ENCODE measurements around the gene NR6A1. TPM values are rescaled to one million over a fixed set of nuclear protein-coding genes. Genes with fewer than 3 reads are reported as not detected.

The NR6A1 gene
- total RNA-seq, 1 donor from 2014 or later, result 2.3 TPM

GRCh38 chr9:124606027-124606426 is 165.1 kb downstream of the NR6A1 start:
- H3K4me3 Mint-ChIP-seq, result no peak overlapping the region
- H3K9me3 Mint-ChIP-seq, result no peaks in the 10 kb centered on the region
- no peaks in the 10 kb centered on the region for H3K36me3 Mint-ChIP-seq (ENCODE audit: low read depth)
- intact Hi-C loops (cut with micrococcal nuclease), result no loop called here
- DNase-seq, result no peak
- peaks cover 21% of the 10 kb centered on the region for H3K27me3 Mint-ChIP-seq
- H3K4me1 Mint-ChIP-seq, result no peaks in the 10 kb centered on the region
- no peak overlapping the region for H3K27ac Mint-ChIP-seq

- peaks cover 20% of the 10 kb centered on the region for H3K27me3 Mint-ChIP-seq
- H3K4me3 Mint-ChIP-seq, result no peak overlapping the region
- no peaks in the 10 kb centered on the region for H3K9me3 Mint-ChIP-seq
- H3K4me1 Mint-ChIP-seq, result no peaks in the 10 kb centered on the region
- intact Hi-C loops (cut with micrococcal nuclease), result no loop called here
- no peak for DNase-seq
- no peak overlapping the region for H3K27ac Mint-ChIP-seq
- no peaks in the 10 kb centered on the region for H3K36me3 Mint-ChIP-seq (ENCODE audit: low read depth)
Measured at GRCh38 chr9:124605258-124605657, 165.9 kb downstream of the NR6A1 start.

GRCh38 chr9:124602632-124603031 is 168.5 kb downstream of the NR6A1 start:
- no peaks in the 10 kb centered on the region for H3K9me3 Mint-ChIP-seq
- H3K36me3 Mint-ChIP-seq (ENCODE audit: low read depth), result no peaks in the 10 kb centered on the region
- peaks cover 10% of the 10 kb centered on the region for H3K27me3 Mint-ChIP-seq
- no peaks in the 10 kb centered on the region for H3K4me1 Mint-ChIP-seq
- no peak overlapping the region for H3K27ac Mint-ChIP-seq
- H3K4me3 Mint-ChIP-seq, result no peak overlapping the region
- intact Hi-C loops (cut with micrococcal nuclease), result no loop called here
- DNase-seq, result no peak

- Mint-ChIP-seq H3K27ac (no peak overlapping the region), H3K4me3 (no peak overlapping the region), H3K9me3 (no peaks in the 10 kb centered on the region), H3K4me1 (no peaks in the 10 kb centered on the region), H3K36me3 (ENCODE audit: low read depth) (no peaks in the 10 kb centered on the region), H3K27me3 (peaks cover 14% of the 10 kb centered on the region)
- intact Hi-C loops (cut with micrococcal nuclease), result no loop called here
- DNase-seq, result no peak
Measured at GRCh38 chr9:124602204-124602603, 168.9 kb downstream of the NR6A1 start.

- no peaks in the 10 kb centered on the region for H3K9me3 Mint-ChIP-seq
- H3K27ac Mint-ChIP-seq, result no peak overlapping the region
- peaks cover 19% of the 10 kb centered on the region for H3K27me3 Mint-ChIP-seq
- intact Hi-C loops (cut with micrococcal nuclease), result no loop called here
- no peak for DNase-seq
- no peak overlapping the region for H3K4me3 Mint-ChIP-seq
- no peaks in the 10 kb centered on the region for H3K36me3 Mint-ChIP-seq (ENCODE audit: low read depth)
- H3K4me1 Mint-ChIP-seq, result no peaks in the 10 kb centered on the region
Measured at GRCh38 chr9:124600407-124600806, 170.7 kb downstream of the NR6A1 start.

GRCh38 chr9:124599121-124599795 is 171.9 kb downstream of the NR6A1 start:
- Mint-ChIP-seq H3K27ac (no peak overlapping the region), H3K9me3 (no peaks in the 10 kb centered on the region), H3K36me3 (ENCODE audit: low read depth) (no peaks in the 10 kb centered on the region), H3K4me3 (no peak overlapping the region), H3K4me1 (no peaks in the 10 kb centered on the region), H3K27me3 (peaks cover 24% of the 10 kb centered on the region)
- intact Hi-C loops (cut with micrococcal nuclease), result no loop called here
- no peak for DNase-seq

GRCh38 chr9:124598048-124598447 is 173.1 kb downstream of the NR6A1 start:
- intact Hi-C loops (cut with micrococcal nuclease), result no loop called here
- Mint-ChIP-seq H3K27ac (no peak overlapping the region), H3K36me3 (ENCODE audit: low read depth) (no peaks in the 10 kb centered on the region), H3K9me3 (no peaks in the 10 kb centered on the region), H3K4me1 (no peaks in the 10 kb centered on the region), H3K27me3 (peaks cover 20% of the 10 kb centered on the region), H3K4me3 (no peak overlapping the region)
- DNase-seq, result no peak

GRCh38 chr9:124596172-124596839 is 174.8 kb downstream of the NR6A1 start:
- Mint-ChIP-seq H3K27me3 (peaks cover 24% of the 10 kb centered on the region), H3K4me1 (no peaks in the 10 kb centered on the region), H3K9me3 (no peaks in the 10 kb centered on the region), H3K27ac (no peak overlapping the region), H3K36me3 (ENCODE audit: low read depth) (no peaks in the 10 kb centered on the region), H3K4me3 (no peak overlapping the region)
- DNase-seq, result no peak
- intact Hi-C loops (cut with micrococcal nuclease), result no loop called here

- no peaks in the 10 kb centered on the region for H3K36me3 Mint-ChIP-seq (ENCODE audit: low read depth)
- H3K27me3 Mint-ChIP-seq, result peaks cover 29% of the 10 kb centered on the region
- no peaks in the 10 kb centered on the region for H3K9me3 Mint-ChIP-seq
- no peak for DNase-seq
- no peak overlapping the region for H3K27ac Mint-ChIP-seq
- no peaks in the 10 kb centered on the region for H3K4me1 Mint-ChIP-seq
- H3K4me3 Mint-ChIP-seq, result no peak overlapping the region
- intact Hi-C loops (cut with micrococcal nuclease), result no loop called here
Measured at GRCh38 chr9:124595743-124596142, 175.4 kb downstream of the NR6A1 start.

GRCh38 chr9:124594673-124595072 is 176.4 kb downstream of the NR6A1 start:
- intact Hi-C loops (cut with micrococcal nuclease), result no loop called here
- no peak overlapping the region for H3K4me3 Mint-ChIP-seq
- no peaks in the 10 kb centered on the region for H3K4me1 Mint-ChIP-seq
- no peaks in the 10 kb centered on the region for H3K9me3 Mint-ChIP-seq
- no peaks in the 10 kb centered on the region for H3K36me3 Mint-ChIP-seq (ENCODE audit: low read depth)
- H3K27ac Mint-ChIP-seq, result no peak overlapping the region
- H3K27me3 Mint-ChIP-seq, result peaks cover 30% of the 10 kb centered on the region
- no peak for DNase-seq

GRCh38 chr9:124594225-124594624 is 176.9 kb downstream of the NR6A1 start:
- peaks cover 30% of the 10 kb centered on the region for H3K27me3 Mint-ChIP-seq
- H3K36me3 Mint-ChIP-seq (ENCODE audit: low read depth), result no peaks in the 10 kb centered on the region
- intact Hi-C loops (cut with micrococcal nuclease), result no loop called here
- H3K4me1 Mint-ChIP-seq, result no peaks in the 10 kb centered on the region
- DNase-seq, result no peak
- no peaks in the 10 kb centered on the region for H3K9me3 Mint-ChIP-seq
- no peak overlapping the region for H3K27ac Mint-ChIP-seq
- no peak overlapping the region for H3K4me3 Mint-ChIP-seq

GRCh38 chr9:124593651-124594058 is 177.5 kb downstream of the NR6A1 start:
- intact Hi-C loops (cut with micrococcal nuclease), result no loop called here
- peaks cover 29% of the 10 kb centered on the region for H3K27me3 Mint-ChIP-seq
- H3K27ac Mint-ChIP-seq, result no peak overlapping the region
- H3K4me1 Mint-ChIP-seq, result no peaks in the 10 kb centered on the region
- no peaks in the 10 kb centered on the region for H3K36me3 Mint-ChIP-seq (ENCODE audit: low read depth)
- DNase-seq, result no peak
- no peaks in the 10 kb centered on the region for H3K9me3 Mint-ChIP-seq
- H3K4me3 Mint-ChIP-seq, result no peak overlapping the region

- Mint-ChIP-seq H3K4me3 (no peak overlapping the region), H3K27ac (no peak overlapping the region), H3K27me3 (peaks cover 28% of the 10 kb centered on the region), H3K9me3 (no peaks in the 10 kb centered on the region), H3K36me3 (ENCODE audit: low read depth) (no peaks in the 10 kb centered on the region), H3K4me1 (no peaks in the 10 kb centered on the region)
- DNase-seq, result no peak
- intact Hi-C loops (cut with micrococcal nuclease), result no loop called here
Measured at GRCh38 chr9:124593200-124593599, 177.9 kb downstream of the NR6A1 start.

- Mint-ChIP-seq H3K27ac (no peak overlapping the region), H3K4me1 (no peaks in the 10 kb centered on the region), H3K27me3 (peaks cover 18% of the 10 kb centered on the region), H3K4me3 (no peak overlapping the region), H3K9me3 (no peaks in the 10 kb centered on the region), H3K36me3 (ENCODE audit: low read depth) (no peaks in the 10 kb centered on the region)
- intact Hi-C loops (cut with micrococcal nuclease), result no loop called here
- no peak for DNase-seq
Measured at GRCh38 chr9:124590889-124591641, 180.0 kb downstream of the NR6A1 start.
